Amniotic stem cell (primary cell): ENCODE data around the gene TOB2.

ENCODE experiments used
- DNase-seq: peaks from one replicate; lab custom pipeline; 2025; lab: John Stamatoyannopoulos, UW

The TOB2 gene

DNA sequence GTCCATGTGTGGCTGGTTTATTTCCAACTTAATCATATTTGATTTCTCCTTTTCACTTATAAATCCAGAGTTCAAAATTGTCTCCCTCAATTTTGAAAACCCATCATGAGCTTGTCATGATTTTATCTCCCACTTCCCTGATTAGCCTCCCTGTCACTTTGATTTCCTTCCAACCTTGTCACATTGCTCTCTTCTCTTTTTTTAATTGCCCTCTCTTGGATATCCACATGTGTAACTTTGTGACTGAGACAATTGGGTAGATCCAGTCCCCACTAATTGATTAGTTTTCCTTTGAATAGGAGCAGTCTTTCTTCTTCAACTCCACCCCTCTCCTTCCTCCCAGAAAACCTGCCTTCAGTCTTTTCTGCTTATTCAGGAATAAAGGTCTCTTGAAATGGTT is 62.5 kb downstream of the TOB2 start:
- no peak for DNase-seq
